GM03348 (cell line): ENCODE data around the gene ZNF343.
A peak's percentile ranks its signal among the peaks of the same experiment; 100 is the strongest.

Experiments used
- DNase-seq: peaks from one replicate; pipeline ENCODE4 v3.0.0; 2012; ENCODE audit warnings: low spot score

The ZNF343 gene

GRCh38 chr20:2473516-2473915 lies 35.2 kb downstream of the ZNF343 start:
- DNase-seq, result peak; percentile 35

DNA sequence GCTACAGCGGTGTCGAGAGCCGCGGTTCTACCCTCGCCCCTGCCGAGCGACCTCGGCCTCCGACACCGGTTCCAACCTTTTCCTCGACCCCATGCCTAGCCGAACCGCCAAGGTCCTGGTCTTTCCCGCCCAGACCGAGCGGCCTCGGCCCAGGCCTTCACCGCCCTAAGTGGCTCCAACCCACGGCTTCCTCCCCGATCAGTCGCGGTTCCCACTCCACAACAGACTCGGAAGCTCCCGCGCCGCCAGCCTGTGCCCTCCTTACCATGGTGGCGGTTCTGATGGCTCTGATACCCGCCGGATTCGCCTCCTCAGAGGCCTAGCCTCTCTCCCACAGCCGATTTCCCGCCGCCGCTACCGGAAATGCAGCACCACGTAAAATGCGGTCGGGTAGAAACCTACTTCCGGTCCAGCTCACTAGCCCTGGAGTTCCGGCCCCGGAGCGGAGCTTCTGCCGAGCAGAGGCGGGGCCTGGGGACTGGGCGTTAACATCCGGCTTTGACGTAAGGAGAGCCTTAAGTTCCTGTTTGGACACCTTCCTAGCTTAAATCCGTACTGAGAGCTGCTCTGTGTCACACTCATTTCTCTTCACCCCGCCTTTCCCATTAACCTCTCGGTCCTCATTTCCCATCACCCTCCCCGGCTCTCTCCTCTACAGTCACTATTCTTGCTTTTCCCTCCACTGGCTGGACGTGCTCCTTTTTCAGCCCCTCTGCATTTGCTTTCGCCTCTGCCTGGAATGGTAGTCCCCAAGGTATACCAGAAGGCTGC lies 38.1 kb downstream of the ZNF343 start, which contains the start of gene SNRPB:
Gene SNRPB (minus strand): TSS at position 367 of the 771 bp plus-strand sequence. CDS start 99 bp downstream, at position 268.
- peak; percentile 96 for DNase-seq

- peak; percentile 73 for DNase-seq
These were observed 38.7 kb downstream of the ZNF343 start for GRCh38 chr20:2469991-2470422.

- peak; percentile 21 for DNase-seq
These were observed 39.9 kb downstream of the ZNF343 start for GRCh38 chr20:2468581-2469407.

- no peak for DNase-seq
These were observed 41.3 kb downstream of the ZNF343 start for GRCh38 chr20:2467412-2467811.

GRCh38 chr20:2465100-2465499 lies 43.6 kb downstream of the ZNF343 start:
- no peak for DNase-seq

DNA sequence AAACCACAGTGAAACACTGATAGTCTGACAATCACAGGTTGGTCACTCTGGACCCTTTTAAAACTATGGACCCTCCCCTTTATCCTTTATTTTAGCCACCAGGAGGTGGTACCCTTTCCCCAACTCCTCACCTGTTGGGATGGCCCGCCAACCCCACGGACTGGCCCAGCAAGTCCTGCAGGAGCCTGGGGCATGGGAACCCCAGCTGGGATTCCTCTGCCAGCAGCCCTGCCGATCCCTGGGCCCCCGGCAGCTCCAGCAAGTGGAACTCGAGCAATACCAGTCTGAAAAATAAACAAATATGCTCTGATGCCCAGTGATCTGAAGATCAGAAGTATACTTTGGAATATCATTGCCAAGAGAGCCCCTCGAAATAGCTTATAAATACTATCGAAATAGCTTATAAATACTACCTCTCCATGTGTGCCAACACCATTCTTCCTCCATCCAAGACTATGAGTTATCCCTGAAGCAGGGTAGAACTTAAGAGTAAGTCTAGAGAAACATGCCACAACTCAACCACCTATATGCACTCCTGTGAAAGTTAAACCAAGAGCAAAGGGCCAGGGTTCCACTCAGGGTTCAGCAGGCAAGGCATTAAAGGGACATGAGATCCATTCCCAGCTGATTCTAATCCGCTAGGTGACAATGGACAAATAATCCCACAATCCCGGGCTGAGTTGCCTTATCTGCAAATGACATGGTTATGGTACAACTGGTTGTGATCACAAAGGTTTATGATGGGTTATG lies 44.9 kb downstream of the ZNF343 start:
- no peak for DNase-seq

- DNase-seq, result no peak
These were observed 46.2 kb downstream of the ZNF343 start for GRCh38 chr20:2462484-2462883.

- DNase-seq, result no peak
These were observed 47.8 kb downstream of the ZNF343 start for GRCh38 chr20:2460752-2461424.

- no peak for DNase-seq
These were observed 48.5 kb downstream of the ZNF343 start for GRCh38 chr20:2459981-2460751.

DNA sequence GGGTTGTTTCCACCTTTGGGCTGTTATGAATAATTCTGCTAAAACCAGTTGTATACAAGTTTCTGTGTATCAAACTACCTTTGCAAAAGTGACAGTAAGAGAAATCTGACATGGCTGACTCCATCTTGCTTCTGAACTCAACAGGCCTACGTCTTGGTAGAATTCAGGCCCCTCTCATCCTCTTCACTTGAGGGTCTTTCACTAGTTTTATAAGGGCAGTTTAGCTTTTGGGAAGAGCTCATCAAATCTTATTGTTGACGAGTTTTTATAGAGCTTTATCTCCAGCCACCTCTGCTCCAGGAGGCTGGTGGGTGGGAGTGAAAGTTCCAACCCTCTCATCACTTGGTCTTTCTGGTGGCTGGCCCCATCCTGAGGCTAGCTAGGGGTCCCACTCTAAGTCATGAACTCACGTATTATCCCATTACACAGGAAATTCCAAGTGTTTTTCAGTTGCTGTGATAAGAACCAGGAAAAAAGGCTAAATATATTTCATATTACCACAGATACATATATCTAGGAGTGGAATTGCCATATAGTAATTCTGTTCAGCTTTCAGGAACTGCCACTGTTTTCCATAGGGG lies 49.7 kb downstream of the ZNF343 start:
- no peak for DNase-seq

GRCh38 chr20:2455771-2456497 lies 52.8 kb downstream of the ZNF343 start:
- no peak for DNase-seq

- no peak for DNase-seq
These were observed 54.9 kb downstream of the ZNF343 start for GRCh38 chr20:2453792-2454191.

- peak; percentile 85 for DNase-seq
These were observed 56.6 kb downstream of the ZNF343 start for GRCh38 chr20:2451939-2452732.

DNA sequence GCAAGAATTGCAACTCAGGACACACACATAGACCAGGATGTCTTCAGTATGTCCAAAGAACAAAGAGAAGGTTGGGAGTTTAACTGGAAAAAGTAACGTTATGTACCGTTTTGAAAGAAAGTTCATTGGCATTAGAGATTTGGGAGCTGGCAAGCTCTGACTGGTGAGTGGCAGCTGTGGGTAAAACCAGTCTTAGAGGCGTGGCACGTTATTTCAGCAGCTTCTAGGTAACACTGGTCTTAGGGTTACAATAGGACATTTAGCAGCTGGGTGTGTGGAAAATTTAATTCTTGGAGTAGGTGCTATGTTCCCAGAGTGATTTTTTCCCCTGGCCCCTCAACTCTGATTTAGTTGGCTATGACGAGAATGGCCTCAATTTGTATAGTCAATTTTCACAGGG lies 57.3 kb downstream of the ZNF343 start:
- DNase-seq, result no peak

- DNase-seq, result no peak
These were observed 59.3 kb downstream of the ZNF343 start for GRCh38 chr20:2449386-2449785.

DNA sequence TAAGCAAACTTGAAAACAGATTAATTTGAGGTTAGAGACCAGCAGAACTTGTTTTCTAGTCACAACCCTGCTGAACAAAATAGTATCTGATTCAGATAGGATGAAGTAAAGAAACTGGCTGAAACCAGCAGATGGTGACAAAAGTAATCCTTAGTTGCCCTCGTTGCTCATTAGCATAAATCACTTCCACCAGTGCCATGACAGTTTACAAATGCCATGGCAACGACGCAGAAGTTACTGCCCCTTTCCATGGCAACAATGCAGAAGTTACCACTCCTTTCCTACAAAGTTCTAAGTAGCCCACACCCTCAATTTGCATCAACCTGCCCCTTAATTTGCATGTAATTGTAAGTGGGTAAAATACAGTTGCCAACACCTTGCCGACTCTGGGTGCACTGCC lies 61.9 kb downstream of the ZNF343 start:
- no peak for DNase-seq
